OCI-LY7 (cell line): ENCODE results near the gene HENMT1.

Experiments
- EZH2phosphoT487 ChIP-seq: fragments of 200-600 bp; sonication (generic); IDR thresholded peaks from 2 replicates; pipeline ENCODE4 v1.6.1; 2018; ENCODE audit warnings: low read depth, borderline replicate concordance, mild to moderate bottlenecking, mixed run types, antibody characterized with exemption, low read length, moderate library complexity, mixed read lengths
- TF ChIP-seq, protein P1 (sequence below): fragments of 200-600 bp; sonication (generic); conservative IDR thresholded peaks from 2 replicates; pipeline ENCODE4 v1.5.1; 2014; ENCODE audit warnings: mild to moderate bottlenecking, antibody characterized with exemption, low read length, moderate library complexity, mixed read lengths

GRCh38 chr1:108601708-108602410 is 59.0 kb downstream of the HENMT1 start:
- no peak for TF ChIP-seq EZH2phosphoT487
- TF ChIP-seq, protein P1, sequence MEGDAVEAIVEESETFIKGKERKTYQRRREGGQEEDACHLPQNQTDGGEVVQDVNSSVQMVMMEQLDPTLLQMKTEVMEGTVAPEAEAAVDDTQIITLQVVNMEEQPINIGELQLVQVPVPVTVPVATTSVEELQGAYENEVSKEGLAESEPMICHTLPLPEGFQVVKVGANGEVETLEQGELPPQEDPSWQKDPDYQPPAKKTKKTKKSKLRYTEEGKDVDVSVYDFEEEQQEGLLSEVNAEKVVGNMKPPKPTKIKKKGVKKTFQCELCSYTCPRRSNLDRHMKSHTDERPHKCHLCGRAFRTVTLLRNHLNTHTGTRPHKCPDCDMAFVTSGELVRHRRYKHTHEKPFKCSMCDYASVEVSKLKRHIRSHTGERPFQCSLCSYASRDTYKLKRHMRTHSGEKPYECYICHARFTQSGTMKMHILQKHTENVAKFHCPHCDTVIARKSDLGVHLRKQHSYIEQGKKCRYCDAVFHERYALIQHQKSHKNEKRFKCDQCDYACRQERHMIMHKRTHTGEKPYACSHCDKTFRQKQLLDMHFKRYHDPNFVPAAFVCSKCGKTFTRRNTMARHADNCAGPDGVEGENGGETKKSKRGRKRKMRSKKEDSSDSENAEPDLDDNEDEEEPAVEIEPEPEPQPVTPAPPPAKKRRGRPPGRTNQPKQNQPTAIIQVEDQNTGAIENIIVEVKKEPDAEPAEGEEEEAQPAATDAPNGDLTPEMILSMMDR = no peak
